Testis (tissue), 3 donors: ENCODE measurements around the gene RPUSD4. TPM values are rescaled to one million over a fixed set of nuclear protein-coding genes. Genes with fewer than 3 reads are reported as not detected.

Experiments used
- DNase-seq: peaks from one replicate; pipeline ENCODE4 v3.0.0-alpha.2; 2019
- H3K27ac ChIP-seq, 2 donors: fragments of 200-600 bp; sonication (generic); one replicate each; pipeline ENCODE4 v1.5.1; 2019
- H3K27me3 ChIP-seq: fragments of 200-600 bp; sonication (generic); one replicate; pipeline ENCODE4 v1.5.1; 2019
- H3K36me3 ChIP-seq: fragments of 200-600 bp; sonication (generic); one replicate; pipeline ENCODE4 v1.5.1; 2017; ENCODE audit warnings: low read depth; ENCODE audit errors: missing control alignments
- H3K4me1 ChIP-seq: fragments of 200-600 bp; sonication (generic); one replicate; pipeline ENCODE4 v1.5.1; 2019
- H3K4me3 ChIP-seq, 2 donors: fragments of 200-600 bp; sonication (generic); one replicate each; pipeline ENCODE4 v1.5.1; 2017 to 2019
- H3K9me3 ChIP-seq: fragments of 200-600 bp; sonication (generic); one replicate; pipeline ENCODE4 v1.5.1; 2017
- POLR2A ChIP-seq: fragments of 450-650 bp; IDR thresholded peaks from one replicate; pipeline ENCODE4 v1.6.1; 2017; ENCODE audit warnings: antibody characterized with exemption, mild to moderate bottlenecking, moderate library complexity
- WGBS, 2 donors: methylation state at CpG; one replicate each; pipeline ENCODE4 v1.1.5; 2018; 5-methylcytosine and 5-hydroxymethylcytosine counted together
- intact Hi-C: fragments of 100-400 bp; cut with DNase I; formaldehyde crosslinking; loops from one replicate; pipeline ENCODE4 v1.15.1; 2023; ENCODE audit warnings: low total_unique reads
- polyA plus RNA-seq: library from polyadenylated mRNA; stranded (reverse); fragments of 350-450 nt; fragmentation: Illumina TruSeq; extraction: RNeasy Lipid Tissue Mini Kit (QIAGEN cat#74804); gene quantifications from one replicate; pipeline ENCODE4 v1.2.3, GENCODE V29; 2014; ENCODE audit warnings: low read depth, low replicate concordance; ENCODE audit not compliant: insufficient read depth
- total RNA-seq, 2 donors: library from RNA; depleted of rRNA; stranded (reverse); fragments of >200 nt; gene quantifications; one replicate each; pipeline ENCODE4 v1.2.3, GENCODE V29; 2016
- TF ChIP-seq, protein P1 (sequence below), 3 experiments: fragments of 450-650 bp in 2 of 3; fragments of 200-600 bp in 1 of 3; sonication (generic) in 1 of 3; IDR thresholded peaks; one replicate each; pipeline ENCODE4 v1.5.1; 2016 to 2019; ENCODE audit warnings: antibody characterized with exemption in 3 of 3, mild to moderate bottlenecking in 2 of 3, moderate library complexity in 1 of 3

Gene RPUSD4
- total and polyA plus RNA-seq, 3 donors from 2014 or later: 25.9 to 33.8 (median 27.5) TPM

- H3K27ac ChIP-seq: no peak overlapping the region
- H3K27me3 ChIP-seq: no peaks in the 10 kb centered on the region
- no peak for DNase-seq
- 88 to 90% methylated on average over 8 of the region's 8 CpGs for WGBS, 2 donors
- intact Hi-C loops: no loop called here
- no peak for TF ChIP-seq POLR2A
- TF ChIP-seq, protein P1, sequence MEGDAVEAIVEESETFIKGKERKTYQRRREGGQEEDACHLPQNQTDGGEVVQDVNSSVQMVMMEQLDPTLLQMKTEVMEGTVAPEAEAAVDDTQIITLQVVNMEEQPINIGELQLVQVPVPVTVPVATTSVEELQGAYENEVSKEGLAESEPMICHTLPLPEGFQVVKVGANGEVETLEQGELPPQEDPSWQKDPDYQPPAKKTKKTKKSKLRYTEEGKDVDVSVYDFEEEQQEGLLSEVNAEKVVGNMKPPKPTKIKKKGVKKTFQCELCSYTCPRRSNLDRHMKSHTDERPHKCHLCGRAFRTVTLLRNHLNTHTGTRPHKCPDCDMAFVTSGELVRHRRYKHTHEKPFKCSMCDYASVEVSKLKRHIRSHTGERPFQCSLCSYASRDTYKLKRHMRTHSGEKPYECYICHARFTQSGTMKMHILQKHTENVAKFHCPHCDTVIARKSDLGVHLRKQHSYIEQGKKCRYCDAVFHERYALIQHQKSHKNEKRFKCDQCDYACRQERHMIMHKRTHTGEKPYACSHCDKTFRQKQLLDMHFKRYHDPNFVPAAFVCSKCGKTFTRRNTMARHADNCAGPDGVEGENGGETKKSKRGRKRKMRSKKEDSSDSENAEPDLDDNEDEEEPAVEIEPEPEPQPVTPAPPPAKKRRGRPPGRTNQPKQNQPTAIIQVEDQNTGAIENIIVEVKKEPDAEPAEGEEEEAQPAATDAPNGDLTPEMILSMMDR (IDR thresholded peaks at IDR 0.05): no peak
- no peaks in the 10 kb centered on the region for H3K4me1 ChIP-seq
- H3K9me3 ChIP-seq: no peaks in the 10 kb centered on the region
- no peak overlapping the region for H3K4me3 ChIP-seq
- H3K36me3 ChIP-seq: no peaks in the 10 kb centered on the region
These were observed 46.7 kb downstream of the RPUSD4 start for GRCh38 chr11:126164781-126165180.

GRCh38 chr11:126163779-126164178 is 47.7 kb downstream of the RPUSD4 start:
- Histone ChIP-seq H3K27me3 (no peaks in the 10 kb centered on the region), H3K4me1 (no peaks in the 10 kb centered on the region), H3K27ac (no peak overlapping the region), H3K36me3 (no peaks in the 10 kb centered on the region), H3K9me3 (no peaks in the 10 kb centered on the region), H3K4me3 (no peak overlapping the region)
- 73 to 88% methylated on average over 8 to 9 of the region's 9 CpGs for WGBS, 2 donors
- TF ChIP-seq, protein P1 (IDR thresholded peaks at IDR 0.05): no peak
- TF ChIP-seq POLR2A: no peak
- intact Hi-C loops: no loop called here
- no peak for DNase-seq

DNA sequence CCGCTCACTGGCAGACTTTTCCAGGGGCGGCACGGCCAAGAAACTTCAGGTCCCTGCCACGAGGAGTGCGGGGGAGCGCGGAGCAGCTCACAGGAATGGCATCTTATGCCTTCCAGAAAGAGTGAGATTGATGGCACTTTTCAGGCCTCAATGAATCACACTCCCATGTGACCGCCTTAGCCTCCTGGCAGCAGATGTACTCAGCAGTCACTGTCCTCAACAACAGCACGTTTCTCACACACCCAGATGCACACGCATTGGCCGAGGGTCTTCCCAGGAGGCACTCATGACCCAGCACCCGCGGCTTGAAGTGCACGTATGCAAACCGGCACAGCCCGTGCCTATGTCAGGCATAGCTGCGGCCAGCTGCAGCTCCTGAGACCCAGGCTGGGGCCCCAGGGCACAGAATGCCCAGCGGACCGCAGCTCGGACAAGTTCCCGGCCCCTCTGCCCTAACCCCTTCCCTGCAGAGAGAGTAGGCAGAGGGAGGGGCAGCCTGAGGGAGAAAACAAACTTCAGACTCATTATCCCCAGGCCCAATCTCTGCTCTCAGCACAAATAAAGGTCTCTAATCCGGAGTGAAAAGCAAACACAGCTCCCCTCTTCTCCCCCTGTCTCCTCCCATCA is 48.3 kb downstream of the RPUSD4 start:
- no peaks in the 10 kb centered on the region for H3K9me3 ChIP-seq
- WGBS, 2 donors: 50 to 69% methylated on average over 1 to 22 of the region's 22 CpGs
- H3K27ac ChIP-seq: no peak overlapping the region
- intact Hi-C loops: no loop called here
- DNase-seq: peak; percentile 69
- no peaks in the 10 kb centered on the region for H3K4me1 ChIP-seq
- no peaks in the 10 kb centered on the region for H3K36me3 ChIP-seq
- no peaks in the 10 kb centered on the region for H3K27me3 ChIP-seq
- no peak overlapping the region for H3K4me3 ChIP-seq
- TF ChIP-seq, protein P1 (IDR thresholded peaks at IDR 0.05): no peak
- TF ChIP-seq POLR2A: no peak

- Histone ChIP-seq H3K4me1 (no peaks in the 10 kb centered on the region), H3K27me3 (no peaks in the 10 kb centered on the region), H3K9me3 (no peaks in the 10 kb centered on the region), H3K4me3 (no peak overlapping the region), H3K36me3 (no peaks in the 10 kb centered on the region), H3K27ac (no peak overlapping the region)
- intact Hi-C loops: no loop called here
- TF ChIP-seq POLR2A: no peak
- TF ChIP-seq, protein P1 (IDR thresholded peaks at IDR 0.05): no peak
- DNase-seq: no peak
- WGBS, 2 donors: 90 to 93% methylated on average over 5 to 14 of the region's 14 CpGs
These were observed 49.0 kb downstream of the RPUSD4 start for GRCh38 chr11:126162306-126163030.
